HepG2 (cell line): Measurements from ENCODE around the gene KTI12. TPM values are rescaled to one million over a fixed set of nuclear protein-coding genes. Genes with fewer than 3 reads are reported as not detected.
A peak's percentile ranks its signal among the peaks of the same experiment; 100 is the strongest.

ENCODE experiments used
- CEBPG ChIP-seq: IDR thresholded peaks from 2 replicates; pipeline ENCODE4 v1.6.1; 2016
- MXI1 ChIP-seq: IDR thresholded peaks from 3 replicates; pipeline ENCODE4 v1.6.1; 2012; ENCODE audit warnings: low read depth, low read length, inconsistent platforms, borderline replicate concordance
- NBN ChIP-seq: fragments of 450-650 bp; conservative IDR thresholded peaks from 2 replicates; pipeline ENCODE4 v1.6.1; 2017
- NCOA5 ChIP-seq: sonication (generic); formaldehyde crosslinking; IDR thresholded peaks from 2 replicates; pipeline ENCODE4 v1.4.0; 2020; ENCODE audit warnings: missing genetic modification reagents
- SNAPC2 ChIP-seq: sonication (generic); formaldehyde crosslinking; IDR thresholded peaks from 2 replicates; pipeline ENCODE4 v1.8.1; 2022; ENCODE audit warnings: mild to moderate bottlenecking, missing genetic modification reagents
- TCF12 ChIP-seq, 2 experiments: fragments of 450-650 bp in 1 of 2; sonication (generic) in 1 of 2; formaldehyde crosslinking in 1 of 2; IDR thresholded peaks; 2 replicates each; pipeline versions ENCODE4 v1.6.1 to v1.8.0; 2017 to 2022; ENCODE audit warnings: antibody characterized with exemption in 1 of 2, mild to moderate bottlenecking in 1 of 2, missing genetic modification reagents in 1 of 2, moderate library complexity in 1 of 2
- TMF1 ChIP-seq: sonication (generic); formaldehyde crosslinking; IDR thresholded peaks from 2 replicates; pipeline ENCODE4 v1.8.1; 2022; ENCODE audit warnings: low read depth, missing genetic modification reagents
- TSC22D2 ChIP-seq: sonication (generic); formaldehyde crosslinking; IDR thresholded peaks from 2 replicates; pipeline ENCODE4 v1.5.1; 2020; ENCODE audit warnings: missing genetic modification reagents, mild to moderate bottlenecking, borderline replicate concordance
- ZBTB7A ChIP-seq: sonication (generic); formaldehyde crosslinking; IDR thresholded peaks from 2 replicates; pipeline ENCODE4 v1.8.0; 2022; ENCODE audit warnings: mild to moderate bottlenecking, missing genetic modification reagents
- ZNF160 ChIP-seq: sonication (generic); formaldehyde crosslinking; IDR thresholded peaks from 2 replicates; pipeline ENCODE4 v1.8.0; 2022; ENCODE audit warnings: mild to moderate bottlenecking, inconsistent platforms, missing genetic modification reagents
- ZNF350 ChIP-seq: sonication (generic); formaldehyde crosslinking; IDR thresholded peaks from 2 replicates; pipeline ENCODE4 v1.4.0; 2020; ENCODE audit warnings: mild to moderate bottlenecking, low read depth, missing genetic modification reagents, borderline replicate concordance
- ZNF7 ChIP-seq: IDR thresholded peaks from 2 replicates; pipeline ENCODE4 v1.6.1; 2016; ENCODE audit warnings: missing biosample characterization, missing genetic modification reagents
- polyA plus RNA-seq, 8 experiments: library from polyadenylated mRNA; depleted of rRNA in 3 of 8; stranded (reverse) in 7 of 8; unstranded in 1 of 8; fragments of >200 nt; fragmentation: Illumina TruSeq in 4 of 8; extraction: Trizol in 4 of 8; gene quantifications; 2 replicates each; pipeline versions ENCODE4 v1.2.1 to v1.2.3, GENCODE V29; 2011 to 2016; ENCODE audit warnings: low read depth in 4 of 8, missing spikeins in 1 of 8, mixed read lengths in 1 of 8; ENCODE audit not compliant: insufficient read depth in 1 of 8
- total RNA-seq, 5 experiments: library from RNA; depleted of rRNA; stranded (reverse); fragments of >200 nt; fragmentation: Illumina TruSeq; extraction: Trizol; gene quantifications; 2 replicates each; pipeline ENCODE4 v1.2.3, GENCODE V29; 2016; ENCODE audit warnings: low read depth in 1 of 5
- TF ChIP-seq, protein P1 (sequence below): sonication (generic); formaldehyde crosslinking; IDR thresholded peaks from 2 replicates; pipeline ENCODE4 v1.5.1; 2020; ENCODE audit warnings: missing genetic modification reagents, mild to moderate bottlenecking, borderline replicate concordance
- TF ChIP-seq, protein P2 (sequence below): sonication (generic); formaldehyde crosslinking; IDR thresholded peaks from 2 replicates; pipeline ENCODE4 v1.4.0; 2020; ENCODE audit warnings: missing genetic modification reagents, borderline replicate concordance
- TF ChIP-seq, protein P3 (sequence below): sonication (generic); formaldehyde crosslinking; IDR thresholded peaks from 2 replicates; pipeline ENCODE4 v1.5.0; 2020; ENCODE audit warnings: mild to moderate bottlenecking, missing genetic modification reagents, moderate library complexity
- TF ChIP-seq, protein P4 (sequence below): sonication (generic); formaldehyde crosslinking; IDR thresholded peaks from 2 replicates; pipeline ENCODE4 v1.4.0; 2020; ENCODE audit warnings: missing genetic modification reagents

The KTI12 gene
- total and polyA plus RNA-seq, 2 of the 13 experiments (the other 11 are each of a cell fraction or from before 2014, with no cell fraction given), result 7.4 to 10.2 TPM

DNA sequence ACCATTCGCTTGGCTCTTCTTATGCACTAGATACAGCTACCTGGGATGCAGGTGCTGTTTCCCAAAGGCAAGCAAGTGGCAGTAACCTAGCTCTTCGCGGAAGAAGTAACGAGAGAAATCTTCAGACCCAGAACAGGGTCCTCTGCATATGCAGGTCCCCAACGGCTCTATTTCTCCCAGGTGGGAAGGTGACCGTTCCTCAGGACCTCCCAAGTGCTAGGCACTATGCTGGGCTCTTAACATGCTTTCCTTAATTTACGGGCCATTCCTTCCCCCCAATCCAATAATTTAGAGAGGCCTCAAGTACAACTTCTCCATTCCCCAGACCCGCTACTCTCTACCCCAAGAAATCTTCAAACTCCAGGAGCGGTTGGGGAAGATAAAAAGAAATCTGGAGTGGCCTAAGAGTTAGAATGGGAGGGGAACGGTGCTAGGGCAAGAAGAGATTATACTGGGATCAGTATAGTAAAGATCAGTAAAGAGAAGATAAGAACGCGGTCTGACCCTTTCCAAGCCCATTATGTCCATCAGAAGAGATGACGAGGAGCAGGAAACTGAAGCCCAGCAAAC, 21.0 kb upstream of the KTI12 start (continued):
- TF ChIP-seq NCOA5 (CRISPR knock-in tag), result no peak
- TF ChIP-seq TSC22D2 (CRISPR knock-in tag), result no peak
- no peak for TF ChIP-seq ZNF350
- no peak for TF ChIP-seq CEBPG (CRISPR knock-in tag)
- no peak; the same call in 1 of the 2 replicates for TF ChIP-seq TMF1
- no peak for TF ChIP-seq TCF12 (IDR thresholded peaks at IDR 0.05)
- 0 out of 2 replicates have a peak, but pooled peaks have one; percentile 6 for TF ChIP-seq TCF12 (CRISPR knock-in tag; IDR thresholded peaks at IDR 0.05)
- TF ChIP-seq, protein P1, sequence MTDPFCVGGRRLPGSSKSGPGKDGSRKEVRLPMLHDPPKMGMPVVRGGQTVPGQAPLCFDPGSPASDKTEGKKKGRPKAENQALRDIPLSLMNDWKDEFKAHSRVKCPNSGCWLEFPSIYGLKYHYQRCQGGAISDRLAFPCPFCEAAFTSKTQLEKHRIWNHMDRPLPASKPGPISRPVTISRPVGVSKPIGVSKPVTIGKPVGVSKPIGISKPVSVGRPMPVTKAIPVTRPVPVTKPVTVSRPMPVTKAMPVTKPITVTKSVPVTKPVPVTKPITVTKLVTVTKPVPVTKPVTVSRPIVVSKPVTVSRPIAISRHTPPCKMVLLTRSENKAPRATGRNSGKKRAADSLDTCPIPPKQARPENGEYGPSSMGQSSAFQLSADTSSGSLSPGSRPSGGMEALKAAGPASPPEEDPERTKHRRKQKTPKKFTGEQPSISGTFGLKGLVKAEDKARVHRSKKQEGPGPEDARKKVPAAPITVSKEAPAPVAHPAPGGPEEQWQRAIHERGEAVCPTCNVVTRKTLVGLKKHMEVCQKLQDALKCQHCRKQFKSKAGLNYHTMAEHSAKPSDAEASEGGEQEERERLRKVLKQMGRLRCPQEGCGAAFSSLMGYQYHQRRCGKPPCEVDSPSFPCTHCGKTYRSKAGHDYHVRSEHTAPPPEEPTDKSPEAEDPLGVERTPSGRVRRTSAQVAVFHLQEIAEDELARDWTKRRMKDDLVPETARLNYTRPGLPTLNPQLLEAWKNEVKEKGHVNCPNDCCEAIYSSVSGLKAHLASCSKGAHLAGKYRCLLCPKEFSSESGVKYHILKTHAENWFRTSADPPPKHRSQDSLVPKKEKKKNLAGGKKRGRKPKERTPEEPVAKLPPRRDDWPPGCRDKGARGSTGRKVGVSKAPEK (CRISPR knock-in tag), result no peak
- no peak for TF ChIP-seq ZNF7 (CRISPR knock-in tag)
- no peak for TF ChIP-seq ZNF160
- TF ChIP-seq ZBTB7A (CRISPR knock-in tag), result no peak
- TF ChIP-seq, protein P2, sequence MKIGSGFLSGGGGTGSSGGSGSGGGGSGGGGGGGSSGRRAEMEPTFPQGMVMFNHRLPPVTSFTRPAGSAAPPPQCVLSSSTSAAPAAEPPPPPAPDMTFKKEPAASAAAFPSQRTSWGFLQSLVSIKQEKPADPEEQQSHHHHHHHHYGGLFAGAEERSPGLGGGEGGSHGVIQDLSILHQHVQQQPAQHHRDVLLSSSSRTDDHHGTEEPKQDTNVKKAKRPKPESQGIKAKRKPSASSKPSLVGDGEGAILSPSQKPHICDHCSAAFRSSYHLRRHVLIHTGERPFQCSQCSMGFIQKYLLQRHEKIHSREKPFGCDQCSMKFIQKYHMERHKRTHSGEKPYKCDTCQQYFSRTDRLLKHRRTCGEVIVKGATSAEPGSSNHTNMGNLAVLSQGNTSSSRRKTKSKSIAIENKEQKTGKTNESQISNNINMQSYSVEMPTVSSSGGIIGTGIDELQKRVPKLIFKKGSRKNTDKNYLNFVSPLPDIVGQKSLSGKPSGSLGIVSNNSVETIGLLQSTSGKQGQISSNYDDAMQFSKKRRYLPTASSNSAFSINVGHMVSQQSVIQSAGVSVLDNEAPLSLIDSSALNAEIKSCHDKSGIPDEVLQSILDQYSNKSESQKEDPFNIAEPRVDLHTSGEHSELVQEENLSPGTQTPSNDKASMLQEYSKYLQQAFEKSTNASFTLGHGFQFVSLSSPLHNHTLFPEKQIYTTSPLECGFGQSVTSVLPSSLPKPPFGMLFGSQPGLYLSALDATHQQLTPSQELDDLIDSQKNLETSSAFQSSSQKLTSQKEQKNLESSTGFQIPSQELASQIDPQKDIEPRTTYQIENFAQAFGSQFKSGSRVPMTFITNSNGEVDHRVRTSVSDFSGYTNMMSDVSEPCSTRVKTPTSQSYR, result no peak
- TF ChIP-seq, protein P3, sequence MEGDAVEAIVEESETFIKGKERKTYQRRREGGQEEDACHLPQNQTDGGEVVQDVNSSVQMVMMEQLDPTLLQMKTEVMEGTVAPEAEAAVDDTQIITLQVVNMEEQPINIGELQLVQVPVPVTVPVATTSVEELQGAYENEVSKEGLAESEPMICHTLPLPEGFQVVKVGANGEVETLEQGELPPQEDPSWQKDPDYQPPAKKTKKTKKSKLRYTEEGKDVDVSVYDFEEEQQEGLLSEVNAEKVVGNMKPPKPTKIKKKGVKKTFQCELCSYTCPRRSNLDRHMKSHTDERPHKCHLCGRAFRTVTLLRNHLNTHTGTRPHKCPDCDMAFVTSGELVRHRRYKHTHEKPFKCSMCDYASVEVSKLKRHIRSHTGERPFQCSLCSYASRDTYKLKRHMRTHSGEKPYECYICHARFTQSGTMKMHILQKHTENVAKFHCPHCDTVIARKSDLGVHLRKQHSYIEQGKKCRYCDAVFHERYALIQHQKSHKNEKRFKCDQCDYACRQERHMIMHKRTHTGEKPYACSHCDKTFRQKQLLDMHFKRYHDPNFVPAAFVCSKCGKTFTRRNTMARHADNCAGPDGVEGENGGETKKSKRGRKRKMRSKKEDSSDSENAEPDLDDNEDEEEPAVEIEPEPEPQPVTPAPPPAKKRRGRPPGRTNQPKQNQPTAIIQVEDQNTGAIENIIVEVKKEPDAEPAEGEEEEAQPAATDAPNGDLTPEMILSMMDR, result 0 out of 2 replicates have a peak, but pooled peaks have one; percentile 1
- TF ChIP-seq MXI1, result no peak
- TF ChIP-seq SNAPC2 (CRISPR knock-in tag), result 0 out of 2 replicates have a peak, but pooled peaks have one; percentile 29
- TF ChIP-seq, protein P4, sequence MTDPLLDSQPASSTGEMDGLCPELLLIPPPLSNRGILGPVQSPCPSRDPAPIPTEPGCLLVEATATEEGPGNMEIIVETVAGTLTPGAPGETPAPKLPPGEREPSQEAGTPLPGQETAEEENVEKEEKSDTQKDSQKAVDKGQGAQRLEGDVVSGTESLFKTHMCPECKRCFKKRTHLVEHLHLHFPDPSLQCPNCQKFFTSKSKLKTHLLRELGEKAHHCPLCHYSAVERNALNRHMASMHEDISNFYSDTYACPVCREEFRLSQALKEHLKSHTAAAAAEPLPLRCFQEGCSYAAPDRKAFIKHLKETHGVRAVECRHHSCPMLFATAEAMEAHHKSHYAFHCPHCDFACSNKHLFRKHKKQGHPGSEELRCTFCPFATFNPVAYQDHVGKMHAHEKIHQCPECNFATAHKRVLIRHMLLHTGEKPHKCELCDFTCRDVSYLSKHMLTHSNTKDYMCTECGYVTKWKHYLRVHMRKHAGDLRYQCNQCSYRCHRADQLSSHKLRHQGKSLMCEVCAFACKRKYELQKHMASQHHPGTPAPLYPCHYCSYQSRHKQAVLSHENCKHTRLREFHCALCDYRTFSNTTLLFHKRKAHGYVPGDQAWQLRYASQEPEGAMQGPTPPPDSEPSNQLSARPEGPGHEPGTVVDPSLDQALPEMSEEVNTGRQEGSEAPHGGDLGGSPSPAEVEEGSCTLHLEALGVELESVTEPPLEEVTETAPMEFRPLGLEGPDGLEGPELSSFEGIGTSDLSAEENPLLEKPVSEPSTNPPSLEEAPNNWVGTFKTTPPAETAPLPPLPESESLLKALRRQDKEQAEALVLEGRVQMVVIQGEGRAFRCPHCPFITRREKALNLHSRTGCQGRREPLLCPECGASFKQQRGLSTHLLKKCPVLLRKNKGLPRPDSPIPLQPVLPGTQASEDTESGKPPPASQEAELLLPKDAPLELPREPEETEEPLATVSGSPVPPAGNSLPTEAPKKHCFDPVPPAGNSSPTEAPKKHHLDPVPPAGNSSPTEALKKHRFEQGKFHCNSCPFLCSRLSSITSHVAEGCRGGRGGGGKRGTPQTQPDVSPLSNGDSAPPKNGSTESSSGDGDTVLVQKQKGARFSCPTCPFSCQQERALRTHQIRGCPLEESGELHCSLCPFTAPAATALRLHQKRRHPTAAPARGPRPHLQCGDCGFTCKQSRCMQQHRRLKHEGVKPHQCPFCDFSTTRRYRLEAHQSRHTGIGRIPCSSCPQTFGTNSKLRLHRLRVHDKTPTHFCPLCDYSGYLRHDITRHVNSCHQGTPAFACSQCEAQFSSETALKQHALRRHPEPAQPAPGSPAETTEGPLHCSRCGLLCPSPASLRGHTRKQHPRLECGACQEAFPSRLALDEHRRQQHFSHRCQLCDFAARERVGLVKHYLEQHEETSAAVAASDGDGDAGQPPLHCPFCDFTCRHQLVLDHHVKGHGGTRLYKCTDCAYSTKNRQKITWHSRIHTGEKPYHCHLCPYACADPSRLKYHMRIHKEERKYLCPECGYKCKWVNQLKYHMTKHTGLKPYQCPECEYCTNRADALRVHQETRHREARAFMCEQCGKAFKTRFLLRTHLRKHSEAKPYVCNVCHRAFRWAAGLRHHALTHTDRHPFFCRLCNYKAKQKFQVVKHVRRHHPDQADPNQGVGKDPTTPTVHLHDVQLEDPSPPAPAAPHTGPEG (CRISPR knock-in tag), result peak; percentile 12; the same call in 1 of the 2 replicates
- TF ChIP-seq NBN, result no peak
